DLD1 (cell line): ENCODE results near the gene TRPC1.

Source experiments
- in situ Hi-C: cut with HindIII; loops from 2 replicates; pipeline ENCODE4 v1.10.0; 2017; ENCODE audit warnings: low sequenced_read_pairs

The TRPC1 gene

DNA sequence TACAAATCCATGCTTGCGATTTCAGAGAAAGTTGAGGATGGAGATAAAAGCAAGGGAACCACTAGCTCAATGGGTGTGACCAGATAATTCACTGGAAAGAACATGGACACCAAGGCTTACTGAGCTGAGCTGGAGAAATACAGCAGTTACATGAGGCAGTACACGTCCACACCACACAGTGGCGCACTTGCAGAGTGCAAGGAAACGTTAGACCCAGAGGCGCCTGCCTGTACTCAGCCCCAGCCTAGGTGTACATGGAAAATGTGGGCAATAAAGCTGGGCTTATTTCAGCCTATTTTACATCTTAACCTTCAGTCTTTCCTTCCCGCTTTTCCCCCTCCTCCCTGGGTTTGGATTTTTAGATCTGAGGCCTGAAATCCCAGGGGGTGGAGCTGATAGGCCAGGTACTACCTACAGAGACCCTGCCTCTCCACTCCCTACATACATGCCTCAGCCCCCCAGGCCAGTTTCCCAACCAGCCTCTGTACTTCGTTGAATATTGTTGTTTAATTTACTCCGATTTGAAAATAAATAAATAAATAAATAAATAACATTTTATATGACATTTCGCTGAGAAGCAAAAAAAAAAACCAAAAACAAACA lies 105.0 kb downstream of the TRPC1 start:
- in situ Hi-C loops = no loop called here

DNA sequence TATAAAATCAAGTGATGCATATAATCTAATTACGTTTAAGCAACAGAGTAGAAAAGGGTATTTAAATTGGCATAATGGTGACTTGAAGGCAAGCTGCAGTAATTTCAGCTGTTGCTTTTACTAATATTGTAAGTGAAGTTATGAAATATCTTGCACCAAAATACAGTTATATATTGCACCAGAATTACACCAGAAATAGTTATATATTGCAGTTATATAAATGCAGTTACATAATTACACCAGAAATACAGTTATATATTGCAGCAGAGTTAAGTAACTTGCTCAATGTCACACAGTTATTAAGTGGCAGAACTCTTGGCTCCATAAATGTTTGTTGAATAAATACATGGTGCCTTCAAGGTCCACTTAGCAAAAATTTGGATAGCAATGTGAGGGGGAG lies 113.7 kb downstream of the TRPC1 start:
- in situ Hi-C loops = no loop called here

DNA sequence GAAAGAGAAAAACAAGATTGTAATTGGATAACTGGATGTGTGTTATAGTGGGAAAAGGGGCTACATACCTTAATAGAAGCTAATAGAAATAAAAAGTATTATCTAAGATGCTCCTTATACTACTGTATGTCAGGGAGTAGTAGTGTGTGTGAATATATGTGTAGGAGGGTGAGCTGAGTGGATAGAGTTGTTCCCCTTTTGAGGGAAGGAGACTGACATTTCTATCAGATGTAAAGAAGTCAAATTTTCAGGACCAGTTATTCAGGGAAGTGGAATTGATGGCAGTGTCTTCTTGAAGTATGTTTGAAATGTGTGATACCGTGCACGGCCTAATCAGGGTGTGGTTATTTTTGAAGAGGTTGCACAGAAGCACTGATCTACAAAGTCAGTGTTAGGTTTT lies 116.0 kb downstream of the TRPC1 start:
- in situ Hi-C loops = no loop called here

DNA sequence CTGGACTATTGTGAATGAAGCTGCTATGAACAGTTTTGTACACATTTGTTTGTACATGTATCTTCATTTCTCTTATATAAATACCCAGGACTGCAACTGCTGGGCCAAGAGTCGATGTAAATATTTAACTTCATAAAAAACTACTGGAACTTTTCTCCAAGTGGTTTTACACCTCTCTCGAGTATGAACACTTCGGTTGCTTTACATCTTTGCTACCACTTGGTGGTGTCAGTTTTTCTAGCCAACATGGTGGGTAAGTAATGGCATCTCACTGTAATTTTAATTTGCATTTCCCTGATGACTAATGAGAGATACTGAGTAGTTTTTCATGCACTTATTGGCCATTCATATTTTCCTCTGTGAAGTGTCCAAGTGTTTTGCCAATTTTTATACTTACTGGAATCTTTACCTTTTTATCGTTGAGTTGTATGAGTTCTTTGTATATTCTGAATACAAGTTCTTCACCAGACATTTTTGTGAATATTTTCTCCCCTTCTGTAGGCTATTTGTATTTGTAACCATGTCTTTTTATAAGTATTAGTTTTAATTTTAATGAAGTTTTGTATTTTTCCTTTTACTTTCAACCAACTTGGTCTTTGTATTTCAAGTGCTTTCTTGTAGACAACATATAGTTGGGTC lies 120.6 kb downstream of the TRPC1 start:
- in situ Hi-C loops = no loop called here

DNA sequence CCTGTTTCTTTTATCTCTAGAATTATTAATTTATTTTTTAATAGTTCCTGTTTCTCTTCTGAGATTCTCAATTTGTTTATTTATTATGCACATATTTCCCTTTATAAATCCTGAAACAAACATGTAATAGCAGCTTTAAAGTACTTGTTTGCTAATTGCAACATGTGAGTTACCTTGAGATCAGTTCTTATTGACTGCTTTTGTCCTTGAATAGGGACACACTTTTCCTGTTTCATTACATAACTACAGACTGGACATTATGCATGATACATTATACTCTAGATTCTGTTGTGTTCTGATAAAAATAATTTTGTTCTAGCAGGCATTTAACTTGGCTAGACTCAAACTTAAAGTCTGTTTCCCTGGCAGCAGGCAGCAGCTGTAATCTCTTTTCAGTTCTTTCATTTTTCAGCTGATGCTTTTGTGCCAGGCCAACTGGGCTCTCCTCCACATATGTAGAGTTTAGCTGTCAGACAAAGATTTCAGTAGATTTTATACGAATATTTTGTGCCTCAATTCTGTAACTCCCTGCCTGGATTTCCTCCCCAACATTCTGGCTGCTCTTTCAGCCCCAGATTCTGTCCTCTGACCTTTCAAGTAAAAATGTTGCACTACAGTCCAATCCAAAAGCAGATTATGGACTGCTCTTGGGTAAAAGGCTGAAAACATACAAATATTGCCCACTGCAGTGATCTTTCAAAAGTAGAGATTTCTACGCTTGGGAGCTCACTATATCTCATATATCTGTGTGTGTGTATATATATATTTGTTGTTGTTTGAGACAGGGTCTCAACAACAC lies 123.1 kb downstream of the TRPC1 start:
- in situ Hi-C loops = no loop called here

DNA sequence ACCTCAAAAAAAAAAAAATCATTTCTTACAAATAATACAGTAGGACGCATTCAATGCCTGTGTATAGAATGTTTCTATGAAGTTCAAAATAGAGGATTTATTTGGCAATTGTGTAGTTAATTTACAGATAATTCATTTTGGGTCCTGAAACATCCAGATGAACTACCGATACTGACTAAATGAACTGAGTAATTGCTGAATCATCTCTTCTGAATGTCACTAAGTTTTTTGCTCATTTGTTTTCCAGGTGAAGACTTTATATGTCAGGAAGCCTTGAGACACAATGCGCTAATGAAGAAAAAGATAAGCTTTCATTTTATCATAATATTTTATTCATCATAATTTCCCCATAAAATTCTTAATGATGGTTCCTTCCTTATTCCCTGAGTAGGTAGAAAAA lies 125.3 kb downstream of the TRPC1 start:
- in situ Hi-C loops = no loop called here

DNA sequence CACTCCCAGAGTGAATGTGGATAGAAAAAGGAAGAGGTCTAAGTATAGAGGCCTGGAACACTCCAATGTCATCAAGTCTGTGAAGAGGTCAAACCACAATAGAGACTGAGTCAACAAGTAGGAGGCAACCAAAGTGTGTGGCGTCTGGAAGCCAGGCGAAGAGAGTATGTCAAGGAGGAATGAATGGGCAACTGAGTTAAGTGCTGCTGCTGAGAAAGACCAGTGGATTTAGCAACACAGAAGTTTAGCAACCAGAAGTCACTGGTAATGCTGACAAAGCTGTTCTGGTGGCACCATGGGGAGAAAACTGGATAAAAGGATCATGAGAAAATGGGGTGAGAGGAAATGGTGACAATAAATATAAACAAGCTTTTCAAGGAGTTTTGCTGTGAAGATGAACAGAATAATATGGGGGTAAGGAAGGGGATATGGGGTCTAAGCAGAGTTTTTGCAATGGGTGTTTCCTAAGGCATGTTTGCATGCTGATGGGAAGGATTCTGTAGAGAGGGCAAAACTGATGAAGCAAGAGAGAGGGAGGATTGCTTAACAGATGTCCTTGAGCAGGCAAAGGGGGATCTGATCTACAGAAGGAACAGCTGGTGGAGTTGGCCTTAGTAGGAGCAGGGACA lies 126.7 kb downstream of the TRPC1 start:
- in situ Hi-C loops = no loop called here

DNA sequence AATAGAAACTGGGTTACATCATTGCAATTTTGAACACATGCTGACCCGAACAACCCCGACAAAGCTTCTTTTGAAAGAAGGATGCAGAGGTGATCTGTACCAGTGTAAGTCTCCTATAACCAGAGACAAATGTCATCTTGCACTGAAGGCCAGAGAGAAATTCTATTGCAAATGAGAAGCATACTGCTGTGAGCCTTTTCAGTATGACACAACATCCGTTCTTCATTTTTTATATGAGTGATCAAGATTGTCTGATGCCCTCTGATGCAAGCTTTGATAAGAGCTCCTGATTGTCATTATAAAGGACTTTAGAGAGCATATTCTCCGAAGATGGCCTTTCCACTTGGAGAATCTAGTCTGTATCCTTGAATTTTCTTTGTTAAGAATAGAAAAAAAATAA lies 128.2 kb downstream of the TRPC1 start:
- in situ Hi-C loops = no loop called here

DNA sequence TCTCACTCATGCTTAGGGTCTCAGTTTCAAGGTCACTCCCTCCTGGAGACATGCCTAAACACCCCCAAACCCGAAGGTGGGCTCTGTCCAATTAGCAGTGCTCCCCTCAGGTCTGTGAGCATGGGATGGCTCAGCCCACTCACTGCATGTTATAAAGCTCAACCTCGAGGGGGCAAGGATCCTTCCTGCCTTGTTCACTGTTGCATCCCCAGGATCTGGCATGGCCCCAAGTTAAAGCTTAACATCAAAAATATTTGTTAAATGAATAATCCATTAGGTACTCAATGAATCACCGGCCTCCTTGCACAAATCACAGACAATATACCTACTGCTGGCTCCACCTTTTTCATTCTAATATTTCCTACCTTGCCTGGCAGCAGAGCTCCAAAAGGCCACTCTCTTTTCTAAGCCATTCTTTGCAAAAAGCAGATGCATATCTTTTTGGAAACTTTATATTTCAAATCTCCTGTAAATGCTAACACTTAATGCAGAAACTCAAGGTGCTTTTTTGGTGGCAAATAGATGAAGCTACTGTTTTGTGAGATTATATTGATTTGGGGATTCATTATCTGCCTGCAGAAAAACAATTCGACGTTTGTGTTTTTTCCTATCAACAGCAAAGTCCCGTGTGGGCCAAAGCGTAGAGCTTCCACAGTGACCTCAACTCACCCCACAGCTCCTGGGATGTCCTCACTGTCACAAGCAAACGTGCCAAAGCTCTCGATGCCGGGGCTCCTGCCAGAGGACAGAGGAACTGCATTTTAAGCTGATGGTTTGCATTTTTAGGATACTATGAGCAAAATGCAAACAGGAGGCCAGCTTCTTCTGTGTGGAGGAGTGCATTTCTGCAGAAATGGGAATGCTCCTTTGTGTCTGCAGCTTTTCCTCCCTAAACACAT lies 129.7 kb downstream of the TRPC1 start:
- in situ Hi-C loops = no loop called here

DNA sequence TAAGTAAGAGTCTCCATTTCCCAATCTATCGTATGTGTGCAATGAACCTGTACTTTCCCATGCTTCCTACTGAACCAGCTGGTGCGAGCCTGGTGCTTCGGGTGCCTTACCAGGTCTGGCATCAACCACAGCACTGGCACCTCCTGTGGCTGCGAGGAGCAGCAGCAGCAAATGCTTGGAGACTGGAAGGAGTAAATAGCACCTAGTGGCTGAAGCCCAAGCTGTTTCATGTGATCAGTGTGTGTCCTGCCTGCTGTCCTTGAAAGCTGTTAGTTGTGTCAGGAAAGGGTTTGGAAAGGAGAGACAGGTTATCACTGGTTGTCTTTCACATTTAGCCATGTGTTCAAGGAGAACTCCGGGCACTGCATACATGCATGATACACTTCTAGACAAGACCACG lies 133.2 kb downstream of the TRPC1 start:
- in situ Hi-C loops = no loop called here
